RCC 7860 (cell line): ENCODE measurements around the gene SPOUT1.
"Not testable (repeated sequence)": the region's sequence is repeated elsewhere in the genome, so short reads cannot be mapped to it uniquely, and the experiment has no call there.

Experiments used
- DNase-seq: peaks from one replicate; pipeline ENCODE4 v3.0.0-alpha.2; 2015; ENCODE audit warnings: low spot score
- FAIRE-seq: peaks from 2 replicates; lab custom pipeline; 2012; peaks lifted over from hg19 to GRCh38; lab: Jason Lieb, UNC

SPOUT1 gene

GRCh38 chr9:128818099-128818838, 11.3 kb downstream of the SPOUT1 start, which contains the start of gene ENDOG:
Gene ENDOG (plus strand): TSS chr9:128818500. CDS start chr9:128818685, 185 bp downstream.
- DNase-seq (peak; percentile 92), FAIRE-seq (peak; percentile 81)

- FAIRE-seq (no peak), DNase-seq (no peak)
These were observed 18.7 kb downstream of the SPOUT1 start for GRCh38 chr9:128810873-128811272.

GRCh38 chr9:128809831-128810230, 19.8 kb downstream of the SPOUT1 start:
- FAIRE-seq (no peak), DNase-seq (no peak)

GRCh38 chr9:128809036-128809599, 20.5 kb downstream of the SPOUT1 start:
- no peak for FAIRE-seq
- DNase-seq, result no peak

GRCh38 chr9:128808543-128808942, 21.1 kb downstream of the SPOUT1 start:
- no peak for FAIRE-seq

GRCh38 chr9:128807827-128808226, 21.8 kb downstream of the SPOUT1 start:
- no peak for FAIRE-seq
- DNase-seq, result no peak

More at GRCh38 chr9:128808543-128808942, 21.1 kb downstream of the SPOUT1 start:
- DNase-seq, result no peak

- DNase-seq (no peak), FAIRE-seq (no peak)
These were observed 23.9 kb downstream of the SPOUT1 start for GRCh38 chr9:128805661-128806060.

- FAIRE-seq (no peak), DNase-seq (no peak)
These were observed 27.1 kb downstream of the SPOUT1 start for GRCh38 chr9:128802482-128802881.

GRCh38 chr9:128800061-128800460, 29.5 kb downstream of the SPOUT1 start:
- DNase-seq, result no peak
- no peak for FAIRE-seq

GRCh38 chr9:128798896-128799295, 30.7 kb downstream of the SPOUT1 start:
- DNase-seq (no peak), FAIRE-seq (no peak)

- FAIRE-seq, DNase-seq: not testable (repeated sequence)
These were observed 34.6 kb downstream of the SPOUT1 start for GRCh38 chr9:128794961-128795360.

- FAIRE-seq (no peak), DNase-seq (no peak)
These were observed 36.5 kb downstream of the SPOUT1 start for GRCh38 chr9:128792978-128793686.

- no peak for FAIRE-seq
- no peak for DNase-seq
These were observed 37.5 kb downstream of the SPOUT1 start for GRCh38 chr9:128792134-128792533.

GRCh38 chr9:128790536-128790935, 39.1 kb downstream of the SPOUT1 start:
- no peak for FAIRE-seq
- DNase-seq, result no peak

- no peak for DNase-seq
- FAIRE-seq, result no peak
These were observed 41.1 kb downstream of the SPOUT1 start for GRCh38 chr9:128788445-128788844.

GRCh38 chr9:128787659-128788058, 41.9 kb downstream of the SPOUT1 start:
- DNase-seq (no peak), FAIRE-seq (no peak)

- DNase-seq, result peak; percentile 68
- FAIRE-seq, result no peak
These were observed 42.7 kb downstream of the SPOUT1 start, which contains the start of gene TBC1D13 for GRCh38 chr9:128786681-128787601. Gene TBC1D13 (plus strand): TSS chr9:128787253. CDS start chr9:128787354, 101 bp downstream.

- DNase-seq (no peak), FAIRE-seq (no peak)
These were observed 44.2 kb downstream of the SPOUT1 start for GRCh38 chr9:128785427-128785826.

GRCh38 chr9:128782669-128783068, 46.9 kb downstream of the SPOUT1 start:
- no peak for DNase-seq
- FAIRE-seq, result no peak

GRCh38 chr9:128781187-128782070, 48.2 kb downstream of the SPOUT1 start:
- no peak for FAIRE-seq
- DNase-seq, result no peak
